ENCODE results near the gene RAB24.

- TF ChIP-seq, protein P1, sequence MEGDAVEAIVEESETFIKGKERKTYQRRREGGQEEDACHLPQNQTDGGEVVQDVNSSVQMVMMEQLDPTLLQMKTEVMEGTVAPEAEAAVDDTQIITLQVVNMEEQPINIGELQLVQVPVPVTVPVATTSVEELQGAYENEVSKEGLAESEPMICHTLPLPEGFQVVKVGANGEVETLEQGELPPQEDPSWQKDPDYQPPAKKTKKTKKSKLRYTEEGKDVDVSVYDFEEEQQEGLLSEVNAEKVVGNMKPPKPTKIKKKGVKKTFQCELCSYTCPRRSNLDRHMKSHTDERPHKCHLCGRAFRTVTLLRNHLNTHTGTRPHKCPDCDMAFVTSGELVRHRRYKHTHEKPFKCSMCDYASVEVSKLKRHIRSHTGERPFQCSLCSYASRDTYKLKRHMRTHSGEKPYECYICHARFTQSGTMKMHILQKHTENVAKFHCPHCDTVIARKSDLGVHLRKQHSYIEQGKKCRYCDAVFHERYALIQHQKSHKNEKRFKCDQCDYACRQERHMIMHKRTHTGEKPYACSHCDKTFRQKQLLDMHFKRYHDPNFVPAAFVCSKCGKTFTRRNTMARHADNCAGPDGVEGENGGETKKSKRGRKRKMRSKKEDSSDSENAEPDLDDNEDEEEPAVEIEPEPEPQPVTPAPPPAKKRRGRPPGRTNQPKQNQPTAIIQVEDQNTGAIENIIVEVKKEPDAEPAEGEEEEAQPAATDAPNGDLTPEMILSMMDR (IDR thresholded peaks at IDR 0.05; ENCODE audit: borderline replicate concordance, extremely low read depth, low read length, poor library complexity, severe bottlenecking) = no peak
- no peak for TF ChIP-seq EZH2 (IDR thresholded peaks at IDR 0.05; ENCODE audit: borderline replicate concordance, low read depth, low read length, severe bottlenecking)
Measured at GRCh38 chr5:177310757-177311391, 7.4 kb upstream of the RAB24 start.

Data from DND-41 (cell line).